GM10847 (cell line): ENCODE data around the gene BSDC1.

Experiments
- POLR2A ChIP-seq: IDR thresholded peaks from 2 replicates; pipeline ENCODE4 v1.6.1; 2011; ENCODE audit not compliant: insufficient read length; ENCODE audit errors: extremely low read depth

The BSDC1 gene

DNA sequence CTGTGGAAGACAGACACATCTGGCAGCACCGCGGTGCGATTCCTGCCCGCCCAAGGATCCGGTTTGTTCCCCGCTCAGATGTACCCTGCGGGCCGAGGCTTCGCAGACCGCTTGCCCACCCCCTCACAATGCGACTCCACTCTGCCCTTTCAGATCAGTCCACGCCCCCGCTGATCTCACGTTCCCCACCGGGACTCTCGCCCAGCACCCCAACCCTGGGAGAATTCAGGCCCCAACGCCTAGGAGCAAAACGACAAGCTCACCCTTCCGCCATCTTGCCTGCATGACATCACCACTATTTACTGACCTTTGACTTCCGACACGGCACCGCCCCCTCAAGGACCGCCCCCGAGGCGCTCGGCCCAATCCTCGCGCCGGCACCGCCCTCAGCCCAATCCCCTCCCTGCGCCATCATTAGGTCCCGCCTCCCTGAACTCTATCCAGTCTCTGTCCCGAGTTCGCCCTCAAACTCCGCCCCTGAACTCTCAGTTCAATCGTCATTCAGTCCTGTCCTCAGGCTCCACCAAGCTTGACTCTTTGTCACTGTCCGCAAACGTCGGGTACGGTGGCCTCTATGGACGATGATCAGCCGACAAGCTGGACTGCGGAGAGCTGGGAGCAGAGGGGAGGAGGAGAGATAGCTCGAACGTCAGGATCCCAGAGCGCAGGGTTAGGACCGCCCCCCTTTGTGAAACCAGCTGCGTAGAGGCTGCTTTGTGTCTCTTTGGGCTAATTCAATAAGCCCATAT lies at the start of gene BSDC1:
Gene BSDC1 (minus strand): TSS at position 301 of the 749 bp plus-strand sequence. CDS start 27 bp downstream, at position 274.
- TF ChIP-seq POLR2A, result peak; percentile 76

GRCh38 chr1:32438136-32438535 lies 43.9 kb upstream of the BSDC1 start:
- TF ChIP-seq POLR2A, result no peak

GRCh38 chr1:32431736-32432400 lies 37.6 kb upstream of the BSDC1 start:
- TF ChIP-seq POLR2A, result no peak

DNA sequence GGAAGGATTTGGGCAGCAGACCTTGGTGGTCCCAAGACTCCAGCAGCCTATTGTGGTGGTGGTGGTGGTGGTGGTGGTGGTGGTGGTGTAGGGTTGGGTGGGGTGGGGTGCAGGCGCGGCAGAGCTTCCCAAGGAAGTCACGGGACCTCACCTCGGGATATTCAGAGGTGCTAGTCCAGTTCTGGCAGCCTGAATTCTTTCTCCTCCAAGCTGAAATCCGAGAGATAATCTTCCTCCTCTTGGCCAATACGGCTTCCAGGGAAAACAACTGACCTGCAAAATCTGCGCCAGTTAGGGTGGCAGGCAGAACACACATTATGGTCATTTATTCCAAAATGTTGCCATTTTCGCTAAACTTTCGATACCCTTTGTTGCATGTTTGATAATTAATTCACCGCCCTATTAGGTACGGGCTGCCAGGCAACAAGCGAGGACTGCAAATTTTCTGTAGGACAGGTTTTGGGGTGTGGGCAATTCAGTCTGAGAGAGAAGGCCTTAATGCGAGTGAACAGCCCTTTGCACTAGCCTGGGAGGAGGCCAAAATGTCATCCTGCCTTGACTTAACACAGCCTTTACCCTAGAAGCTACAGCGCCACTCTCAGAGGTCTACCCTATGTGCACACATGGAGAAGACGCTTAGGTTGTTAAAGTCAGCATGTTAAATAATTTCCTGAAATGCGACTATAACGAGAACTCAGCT lies 33.2 kb upstream of the BSDC1 start:
- TF ChIP-seq POLR2A, result no peak

DNA sequence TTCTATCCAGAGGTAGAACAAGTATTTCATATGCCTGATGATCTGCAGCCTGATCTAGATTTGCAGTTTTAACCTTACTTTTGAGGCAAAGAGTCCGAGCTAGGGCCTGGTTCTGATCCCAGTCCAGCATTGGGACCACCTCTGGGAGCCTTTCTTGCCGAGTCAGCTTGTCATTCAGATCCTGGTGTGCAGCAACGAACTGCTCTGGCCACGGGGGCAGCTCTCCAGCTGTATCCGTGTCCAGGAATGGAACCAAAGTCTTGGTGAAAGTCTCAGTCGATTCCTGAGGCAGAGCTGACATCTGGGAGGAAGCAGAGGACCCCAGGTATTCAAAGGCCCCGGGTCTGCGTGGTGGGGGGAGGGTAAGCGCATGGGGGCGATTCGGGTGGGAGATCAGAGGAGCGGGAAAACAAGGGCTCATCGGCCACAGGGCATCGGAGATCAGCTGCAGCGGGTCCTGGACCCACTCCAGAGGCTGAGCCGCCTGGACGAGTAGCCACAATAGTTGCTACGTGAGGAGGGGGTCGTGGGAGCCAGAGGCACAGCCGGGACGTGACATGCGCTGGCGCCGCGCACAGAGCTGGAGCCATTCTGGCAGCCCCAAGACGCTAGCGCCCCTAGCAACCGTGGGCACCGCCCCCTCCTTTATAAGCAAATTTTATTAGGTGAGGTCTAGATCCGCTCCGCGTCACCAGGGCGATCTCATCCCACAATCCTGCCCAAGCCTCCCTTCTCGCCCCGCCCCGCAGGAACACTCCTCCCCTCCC lies 32.4 kb upstream of the BSDC1 start:
- no peak for TF ChIP-seq POLR2A

GRCh38 chr1:32421775-32422174 lies 27.5 kb upstream of the BSDC1 start:
- no peak for TF ChIP-seq POLR2A

DNA sequence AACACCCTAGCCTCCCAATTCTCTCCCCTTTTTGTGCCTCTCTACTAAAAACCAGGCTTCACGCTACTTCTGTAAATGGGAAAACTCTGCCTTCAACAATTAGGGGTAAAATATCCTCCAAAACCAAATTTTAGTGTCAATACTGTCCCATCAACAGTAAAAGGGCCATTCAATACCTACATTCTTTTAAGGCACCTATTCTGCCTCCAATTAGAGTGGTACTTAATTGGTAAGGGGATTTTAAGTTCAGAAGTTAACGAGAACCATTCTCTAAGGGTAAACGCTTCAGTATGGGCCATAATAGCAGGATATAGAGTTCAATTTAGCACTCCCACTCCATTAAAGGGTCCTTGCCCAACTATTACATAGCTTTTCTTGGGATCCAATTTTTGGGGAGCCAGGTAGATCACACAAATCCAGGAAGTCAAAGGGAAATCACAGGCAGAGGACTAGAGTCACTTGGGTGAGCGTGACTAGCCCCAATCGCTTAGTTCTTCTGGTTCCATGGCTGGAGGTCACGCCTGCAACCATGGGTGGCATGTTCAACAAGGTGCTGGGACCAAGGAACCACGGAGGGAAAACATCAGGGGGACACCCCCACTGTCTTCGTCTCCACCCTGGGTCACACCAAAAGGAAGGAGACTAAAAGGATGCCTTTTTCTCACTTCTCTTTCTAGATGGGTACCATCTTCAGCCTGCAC lies 20.1 kb upstream of the BSDC1 start:
- TF ChIP-seq POLR2A, result no peak

- TF ChIP-seq POLR2A, result no peak
Measured at GRCh38 chr1:32413507-32414185, 19.4 kb upstream of the BSDC1 start.

GRCh38 chr1:32411261-32411660 lies 17.0 kb upstream of the BSDC1 start:
- no peak for TF ChIP-seq POLR2A

DNA sequence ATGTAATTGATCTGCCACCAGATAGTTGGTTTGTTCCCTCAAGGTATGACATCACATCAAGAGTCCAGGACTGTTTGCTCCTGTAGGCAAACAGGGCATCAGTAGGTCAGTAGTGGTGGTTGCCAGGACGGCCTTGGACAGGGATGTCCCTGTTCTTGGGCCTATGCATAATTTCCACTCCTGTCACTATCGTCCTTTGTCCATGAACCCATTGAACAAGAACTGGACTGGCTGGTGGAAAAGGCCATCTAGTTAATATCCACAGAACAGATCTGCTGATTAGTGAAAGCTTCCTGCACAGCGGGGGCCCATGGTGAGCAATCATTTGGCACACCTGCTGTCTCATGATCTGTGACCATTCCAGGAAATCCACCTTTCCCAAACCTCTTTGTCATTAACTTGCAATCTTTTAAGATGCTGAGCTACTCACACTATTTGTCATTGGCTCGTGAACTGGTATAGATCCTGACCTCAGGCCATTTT lies 12.4 kb upstream of the BSDC1 start:
- no peak for TF ChIP-seq POLR2A

DNA sequence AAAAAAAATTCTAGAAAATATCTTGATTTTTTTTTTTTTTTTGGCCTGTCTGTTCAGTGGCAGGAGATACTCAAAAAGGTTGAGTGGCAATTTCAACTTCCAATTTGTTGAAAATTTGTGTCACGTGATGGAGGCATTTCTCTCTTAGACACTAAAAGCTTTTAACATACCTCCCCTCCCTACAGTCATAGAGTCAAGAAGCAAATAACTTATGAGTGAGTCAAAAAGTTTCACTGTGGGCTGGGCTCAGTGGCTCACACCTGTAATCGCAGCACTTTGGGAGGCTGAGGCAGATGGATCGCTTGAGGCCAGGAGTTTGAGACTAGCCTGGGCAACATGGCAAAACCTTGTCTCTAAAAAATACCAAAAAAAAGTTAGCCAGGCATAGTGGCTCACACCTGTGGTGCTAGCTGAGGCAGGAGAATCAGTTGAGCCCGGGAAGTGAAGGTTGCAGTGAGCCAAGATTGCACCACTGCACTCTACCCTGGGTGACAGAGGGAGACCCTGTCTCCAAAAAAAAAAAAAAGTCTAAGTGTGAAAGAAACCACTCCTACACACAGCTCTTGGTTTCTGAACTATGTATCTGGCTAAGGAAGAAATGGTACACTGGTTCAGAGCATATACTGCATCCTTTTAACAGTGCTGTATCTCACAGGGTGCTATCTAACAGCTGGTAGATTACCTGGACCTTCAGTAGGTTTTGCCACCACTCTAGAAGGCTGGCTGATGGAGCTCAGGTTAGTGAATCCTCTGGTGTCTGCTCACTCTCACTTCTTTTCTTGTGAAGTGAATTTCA lies 11.6 kb upstream of the BSDC1 start:
- TF ChIP-seq POLR2A, result no peak

GRCh38 chr1:32404946-32405345 lies 10.7 kb upstream of the BSDC1 start:
- no peak for TF ChIP-seq POLR2A
